Activated naive CD8-positive, alpha-beta T cell treated with anti-CD3 and anti-CD28 coated beads for 36 hours (primary cell): ENCODE data around the gene MCM3AP. TPM values are rescaled to one million over a fixed set of nuclear protein-coding genes. Genes with fewer than 3 reads are reported as not detected.

Source experiments
- DNase-seq: peaks from one replicate; pipeline ENCODE4 v3.0.0; 2021
- H3K27ac Mint-ChIP-seq: one replicate; pipeline ENCODE4 v1.8.0; 2022; ENCODE audit warnings: mild to moderate bottlenecking, moderate library complexity, mixed read lengths
- H3K27me3 Mint-ChIP-seq: one replicate; pipeline ENCODE4 v1.8.0; 2022; ENCODE audit warnings: mild to moderate bottlenecking, mixed read lengths
- H3K36me3 Mint-ChIP-seq: one replicate; pipeline ENCODE4 v1.8.0; 2021; ENCODE audit warnings: mild to moderate bottlenecking, mixed read lengths
- H3K4me1 Mint-ChIP-seq: one replicate; pipeline ENCODE4 v1.8.0; 2021; ENCODE audit warnings: mixed read lengths
- H3K4me3 Mint-ChIP-seq: one replicate; pipeline ENCODE4 v1.8.0; 2022; ENCODE audit warnings: mild to moderate bottlenecking, moderate library complexity, mixed read lengths
- H3K9me3 Mint-ChIP-seq: one replicate; pipeline ENCODE4 v1.8.0; 2022; ENCODE audit warnings: mixed read lengths
- total RNA-seq, 2 experiments: library from RNA; stranded (reverse); gene quantifications; one replicate each; pipeline ENCODE4 v1.2.3, GENCODE V29; 2021

MCM3AP gene
- total RNA-seq, 2 experiments from 2014 or later = 112 to 117 TPM

DNA sequence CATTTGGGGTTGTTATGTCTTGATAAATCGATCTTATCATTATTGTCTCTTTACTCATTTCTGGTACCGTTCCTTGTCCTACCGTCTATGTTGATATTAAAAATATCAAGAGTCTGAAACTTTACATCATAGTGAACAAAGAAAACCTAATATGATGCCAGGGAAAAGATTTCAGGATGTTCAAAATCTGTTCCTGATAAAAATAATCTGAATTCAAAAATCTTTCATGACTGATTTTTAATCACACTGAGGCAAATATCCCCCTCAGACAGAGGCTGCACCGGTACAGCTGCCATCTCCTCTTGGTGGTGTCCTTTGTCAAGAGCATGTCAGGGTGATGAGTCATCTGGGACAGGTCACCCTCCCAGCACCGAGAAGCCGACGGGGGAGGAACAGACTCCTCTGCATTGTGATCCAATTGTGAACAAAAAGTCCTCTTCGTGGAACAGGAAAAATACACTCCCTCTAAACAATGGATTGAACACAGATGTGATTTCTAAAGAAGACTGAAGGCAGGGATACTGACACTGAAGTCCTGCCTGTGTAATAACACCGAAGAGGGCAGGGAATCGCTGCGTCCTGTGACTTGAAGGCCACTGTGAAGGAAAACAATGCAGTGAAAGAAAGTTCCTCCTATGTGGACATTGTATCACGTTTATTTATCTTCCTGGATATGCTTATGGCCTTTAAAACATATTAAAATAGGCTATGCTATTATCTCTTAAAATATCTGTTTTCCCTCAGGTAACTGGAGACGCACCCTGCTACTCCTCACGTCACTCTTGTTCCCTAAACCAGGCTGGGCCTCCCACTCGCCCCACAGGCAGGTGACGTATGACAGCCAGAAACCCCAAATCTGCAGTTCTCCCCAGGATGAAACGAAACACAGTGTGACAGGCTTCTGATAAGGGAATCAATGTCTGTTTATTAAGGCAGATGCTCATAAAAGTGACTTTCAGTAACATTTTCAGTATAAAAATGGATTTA lies 96.9 kb downstream of the MCM3AP start:
- peaks cover 12% of the 10 kb centered on the region for H3K4me1 Mint-ChIP-seq
- H3K27ac Mint-ChIP-seq = no peak overlapping the region
- DNase-seq = no peak
- H3K36me3 Mint-ChIP-seq = peaks cover 3% of the 10 kb centered on the region
- no peaks in the 10 kb centered on the region for H3K27me3 Mint-ChIP-seq
- H3K9me3 Mint-ChIP-seq = no peaks in the 10 kb centered on the region
- no peak overlapping the region for H3K4me3 Mint-ChIP-seq

DNA sequence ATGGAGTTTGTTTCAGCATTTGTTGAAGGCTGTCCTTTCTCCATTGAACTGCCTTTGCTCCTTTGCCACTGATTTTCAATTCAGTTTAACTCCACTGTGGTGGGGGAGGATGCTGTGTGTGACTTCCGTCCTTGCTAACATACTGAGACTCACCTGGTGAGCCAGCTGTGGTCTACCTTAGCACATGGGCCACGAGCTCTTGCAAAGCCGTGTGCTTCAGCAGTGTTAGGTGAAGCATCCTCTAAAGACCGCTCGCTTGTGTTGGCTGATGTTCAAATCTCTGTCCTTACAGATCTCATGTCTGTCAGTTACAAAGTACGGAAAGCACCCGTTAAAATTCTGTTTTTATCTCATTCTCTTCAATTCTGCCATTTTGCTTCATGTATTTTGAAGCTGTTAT lies 97.6 kb downstream of the MCM3AP start:
- H3K4me3 Mint-ChIP-seq = no peak overlapping the region
- H3K27me3 Mint-ChIP-seq = peaks cover 3% of the 10 kb centered on the region
- H3K4me1 Mint-ChIP-seq = peaks cover 12% of the 10 kb centered on the region
- no peaks in the 10 kb centered on the region for H3K9me3 Mint-ChIP-seq
- H3K27ac Mint-ChIP-seq = no peak overlapping the region
- DNase-seq = no peak
- H3K36me3 Mint-ChIP-seq = no peaks in the 10 kb centered on the region

DNA sequence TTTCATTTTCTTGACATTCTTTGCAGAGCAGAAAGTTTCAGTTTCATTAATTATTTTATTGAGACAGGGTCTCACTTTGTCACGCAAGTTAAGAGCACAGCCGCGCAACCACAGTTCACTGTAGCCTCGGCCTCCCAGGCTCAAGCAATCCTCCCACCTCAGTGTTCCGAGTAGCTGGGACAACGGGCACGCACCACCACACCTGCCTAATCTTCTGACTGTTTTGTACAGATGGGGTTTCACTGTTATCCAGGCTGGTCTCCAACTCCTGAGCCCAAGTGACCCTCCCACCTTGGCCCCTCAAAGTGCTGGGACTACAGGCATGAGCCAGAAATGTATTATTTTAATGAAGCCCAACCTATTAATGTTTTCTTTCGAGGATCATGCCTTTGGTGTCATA lies 98.2 kb downstream of the MCM3AP start:
- no peaks in the 10 kb centered on the region for H3K9me3 Mint-ChIP-seq
- peaks cover 3% of the 10 kb centered on the region for H3K27me3 Mint-ChIP-seq
- no peaks in the 10 kb centered on the region for H3K36me3 Mint-ChIP-seq
- H3K27ac Mint-ChIP-seq = no peak overlapping the region
- DNase-seq = no peak
- no peak overlapping the region for H3K4me3 Mint-ChIP-seq
- peaks cover 12% of the 10 kb centered on the region for H3K4me1 Mint-ChIP-seq

DNA sequence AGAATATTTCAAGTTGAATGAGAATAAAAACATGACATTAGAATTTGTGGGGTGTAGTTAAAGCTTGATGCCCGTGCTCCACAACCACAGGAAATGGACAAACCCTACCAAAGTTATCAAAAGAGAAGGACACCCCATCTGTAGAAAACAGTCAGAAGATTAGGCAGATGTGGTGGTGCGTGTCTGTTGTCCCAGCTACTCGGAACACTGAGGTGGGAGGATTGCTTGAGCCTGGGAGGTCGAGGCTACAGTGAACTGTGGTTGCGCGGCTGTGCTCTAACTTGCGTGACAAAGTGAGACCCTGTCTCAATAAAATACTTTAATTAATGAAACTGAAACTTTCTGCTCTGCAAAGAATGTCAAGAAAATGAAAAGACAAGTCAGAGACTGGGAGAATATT lies 99.7 kb downstream of the MCM3AP start:
- Mint-ChIP-seq H3K27me3 (peaks cover 3% of the 10 kb centered on the region), H3K4me1 (peaks cover 12% of the 10 kb centered on the region), H3K27ac (no peak overlapping the region), H3K36me3 (no peaks in the 10 kb centered on the region), H3K9me3 (no peaks in the 10 kb centered on the region), H3K4me3 (peak overlapping the region; percentile 4)
- DNase-seq = no peak

Other genes starting within 250 kb of the MCM3AP start
- gene COL6A2, start 187.5 kb downstream of the MCM3AP start, total RNA-seq = 10 to 100 TPM; 16.0 to 16.5 TPM
- under 1 TPM in 1 of 2 experiments, not detected in 1; 0.43 TPM for gene FTCD, start 130.0 kb downstream of the MCM3AP start, total RNA-seq
- 1 to 10 TPM; 6.3 to 6.9 TPM for gene SPATC1L, start 101.2 kb downstream of the MCM3AP start, total RNA-seq
- gene LSS, start 56.8 kb downstream of the MCM3AP start, total RNA-seq = 10 to 100 TPM; 15.8 to 16.7 TPM
- gene YBEY, start 731 bp upstream of the MCM3AP start, total RNA-seq = 10 to 100 TPM; 12.1 to 14.3 TPM
- gene C21orf58, start 38.3 kb upstream of the MCM3AP start, total RNA-seq = 10 to 100 TPM; 16.5 to 17.0 TPM
- gene PCNT, start 38.5 kb upstream of the MCM3AP start, total RNA-seq = 10 to 100 TPM; 49.4 to 53.4 TPM
- gene DIP2A, start 173.3 kb upstream of the MCM3AP start, total RNA-seq = 10 to 100 TPM; 19.0 to 21.2 TPM